CD4-positive, alpha-beta memory T cell (primary cell): ENCODE results near the gene CABP4. TPM values are rescaled to one million over a fixed set of nuclear protein-coding genes. Genes with fewer than 3 reads are reported as not detected.

ENCODE experiments used
- CTCF ChIA-PET: fragments of 350-600 bp; sonication (Branson Sonifier 250); formaldehyde crosslinking; loops from one replicate; lab custom pipeline; 2021; ENCODE audit warnings: inconsistent platforms; ENCODE audit not compliant: partially characterized antibody; lab: Charles Lee
- POLR2A ChIA-PET: fragments of 350-600 bp; sonication (Branson Sonifier 250); formaldehyde crosslinking; loops from one replicate; lab custom pipeline; 2021; ENCODE audit not compliant: partially characterized antibody; lab: Charles Lee
- DNase-seq, 5 donors: peaks; one replicate each; pipeline versions ENCODE4 v3.0.0 to v3.0.0-alpha.2; 2020 to 2022; ENCODE audit warnings: mixed read lengths in 1 of 5
- H3K27ac ChIP-seq: one replicate; pipeline ENCODE4 v1.7.0; 2013; ENCODE audit warnings: low read depth, low read length
- H3K27me3 ChIP-seq: 2 replicates; pipeline ENCODE4 v1.7.0; 2013; ENCODE audit warnings: mild to moderate bottlenecking, low read length, moderate library complexity; ENCODE audit not compliant: insufficient read depth
- H3K36me3 ChIP-seq: 2 replicates; pipeline ENCODE4 v1.7.0; 2013; ENCODE audit warnings: mild to moderate bottlenecking, low read length, moderate library complexity; ENCODE audit not compliant: insufficient read depth
- H3K4me1 ChIP-seq: 2 replicates; pipeline ENCODE4 v1.7.0; 2013; ENCODE audit warnings: mild to moderate bottlenecking, low read length, moderate library complexity; ENCODE audit not compliant: insufficient read depth
- H3K4me3 ChIP-seq, 2 donors: one replicate each; pipeline ENCODE4 v1.7.0; 2013; ENCODE audit warnings: low read length in 2 of 2, mild to moderate bottlenecking in 1 of 2
- H3K9me3 ChIP-seq, 2 donors: one replicate each; pipeline ENCODE4 v1.7.0; 2013; ENCODE audit warnings: low read length in 2 of 2, control low read depth in 1 of 2; ENCODE audit not compliant: control insufficient read depth in 1 of 2
- H3K27ac Mint-ChIP-seq, 7 donors: one replicate each; pipeline ENCODE4 v1.8.0; 2020 to 2021; ENCODE audit warnings: mixed read lengths in 7 of 7, mild to moderate bottlenecking in 6 of 7, inconsistent platforms in 3 of 7, moderate library complexity in 3 of 7
- H3K27me3 Mint-ChIP-seq, 2 donors: one replicate each; pipeline ENCODE4 v1.8.0; 2020 to 2021; ENCODE audit warnings: mixed read lengths in 2 of 2
- H3K36me3 Mint-ChIP-seq, 2 donors: one replicate each; pipeline ENCODE4 v1.8.0; 2020 to 2021; ENCODE audit warnings: mixed read lengths in 2 of 2, inconsistent platforms in 1 of 2, mild to moderate bottlenecking in 1 of 2
- H3K4me1 Mint-ChIP-seq, 4 donors: one replicate each; pipeline ENCODE4 v1.8.0; 2020 to 2021; ENCODE audit warnings: mixed read lengths in 4 of 4, mild to moderate bottlenecking in 1 of 4
- H3K4me3 Mint-ChIP-seq, 8 donors: one replicate each; pipeline ENCODE4 v1.8.0; 2020 to 2021; ENCODE audit warnings: mixed read lengths in 8 of 8, mild to moderate bottlenecking in 7 of 8, moderate library complexity in 6 of 8, inconsistent platforms in 3 of 8
- H3K9me3 Mint-ChIP-seq, 8 donors: one replicate each; pipeline ENCODE4 v1.8.0; 2020 to 2021; ENCODE audit warnings: mixed read lengths in 8 of 8, mild to moderate bottlenecking in 5 of 8, inconsistent platforms in 3 of 8, moderate library complexity in 1 of 8
- intact Hi-C: fragments of 100-400 bp; cut with micrococcal nuclease; formaldehyde crosslinking; loops from one replicate; pipeline ENCODE4 v1.15.1; 2023
- polyA plus RNA-seq, 2 donors: library from polyadenylated mRNA; unstranded; fragments of 300-500 nt; fragmentation: Illumina TruSeq; gene quantifications; one replicate each; pipeline ENCODE4 v1.2.3, GENCODE V29; 2021
- total RNA-seq, 2 experiments: library from RNA; stranded (reverse); gene quantifications; one replicate each; pipeline ENCODE4 v1.2.3, GENCODE V29; 2021

Gene CABP4
- total and polyA plus RNA-seq, 4 experiments from 2014 or later, result 0.27 to 2.3 (median 1.1) TPM

- ChIA-PET POLR2A (interaction anchor here (0.8 to 31.8 kb wide), 14 partner anchors 10 to 188 kb away, joined by 3 to 2262 read pairs (median 8); partner anchors contain the start of genes AIP, CABP4, CARNS1 and CORO1B), CTCF (interaction anchor here (0.8 to 3.3 kb wide), 10 partner anchors 10 to 77 kb away, joined by 3 to 21 read pairs (median 3); partner anchors contain the start of genes PPP1CA, PTPRCAP and TBC1D10C)
- H3K36me3 Mint-ChIP-seq, result peaks cover 8 to 17% of the 10 kb centered on the region in 2 donors
- peaks cover 16% of the 10 kb centered on the region for H3K36me3 ChIP-seq
- DNase-seq, result peak; percentile 97 to 99 (median 98)
- H3K27me3 ChIP-seq, result no peaks in the 10 kb centered on the region
- intact Hi-C loops, result loop anchor here (1.0 kb wide), 6 partner anchors 9 to 78 kb away; partner anchors contain the start of genes CORO1B, PTPRCAP and TMEM134
- H3K27ac Mint-ChIP-seq, result peak within 1 kb of the TSS; percentile 95 to 99 (median 97)
- H3K4me3 ChIP-seq, result peak within 1 kb of the TSS; percentile 94 to 95
- no peaks in the 10 kb centered on the region for H3K27me3 Mint-ChIP-seq
- peaks cover 0 to 3% (median 0%) of the 10 kb centered on the region in 8 donors for H3K9me3 Mint-ChIP-seq
- peak within 1 kb of the TSS; percentile 93 to 100 (median 98) for H3K4me3 Mint-ChIP-seq
- peaks cover 49% of the 10 kb centered on the region for H3K4me1 ChIP-seq
- H3K27ac ChIP-seq, result peak within 1 kb of the TSS; percentile 90
- peaks cover 14 to 61% (median 32%) of the 10 kb centered on the region in 4 donors for H3K4me1 Mint-ChIP-seq
- no peaks in the 10 kb centered on the region for H3K9me3 ChIP-seq
Observed at GRCh38 chr11:67428052-67429001, 26.8 kb upstream of the CABP4 start, which contains the start of gene RPS6KB2. Gene RPS6KB2, plus strand, starts transcription at chr11:67428494. Its CDS starts 52 bp downstream, at chr11:67428546.

- H3K36me3 Mint-ChIP-seq, result peaks cover 8 to 22% of the 10 kb centered on the region in 2 donors
- H3K4me1 Mint-ChIP-seq, result peaks cover 17 to 68% (median 39%) of the 10 kb centered on the region in 4 donors
- Histone ChIP-seq H3K36me3 (peaks cover 21% of the 10 kb centered on the region), H3K4me1 (peaks cover 58% of the 10 kb centered on the region), H3K27ac (peak overlapping the region; percentile 90), H3K9me3 (no peaks in the 10 kb centered on the region), H3K4me3 (peak overlapping the region; percentile 94 to 95), H3K27me3 (no peaks in the 10 kb centered on the region)
- peak overlapping the region; percentile 93 to 100 (median 98) for H3K4me3 Mint-ChIP-seq
- H3K27me3 Mint-ChIP-seq, result no peaks in the 10 kb centered on the region
- ChIA-PET CTCF (interaction anchor here (0.9 to 3.3 kb wide), 6 partner anchors 9 to 78 kb away, joined by 3 to 21 read pairs (median 4); partner anchors contain the start of genes PPP1CA, PTPRCAP and TBC1D10C), POLR2A (interaction anchor here (0.8 to 31.8 kb wide), 12 partner anchors 9 to 189 kb away, joined by 3 to 2262 read pairs (median 11); partner anchors contain the start of genes AIP, CABP4, CARNS1 and CORO1B)
- peaks cover 0 to 3% (median 0%) of the 10 kb centered on the region in 8 donors for H3K9me3 Mint-ChIP-seq
- intact Hi-C loops, result no loop called here
- H3K27ac Mint-ChIP-seq, result peak overlapping the region; percentile 95 to 99 (median 97)
- DNase-seq, result no peak
Observed at GRCh38 chr11:67429038-67429668, 26.0 kb upstream of the CABP4 start.

GRCh38 chr11:67429722-67430121 lies 25.4 kb upstream of the CABP4 start:
- H3K4me3 Mint-ChIP-seq, result peak overlapping the region in 7 of 8 donors; percentile 93 to 100 (median 98)
- Histone ChIP-seq H3K36me3 (peaks cover 23% of the 10 kb centered on the region), H3K9me3 (no peaks in the 10 kb centered on the region), H3K27me3 (no peaks in the 10 kb centered on the region), H3K4me1 (peaks cover 63% of the 10 kb centered on the region), H3K4me3 (no peak overlapping the region), H3K27ac (peak overlapping the region; percentile 90)
- H3K4me1 Mint-ChIP-seq, result peaks cover 19 to 70% (median 41%) of the 10 kb centered on the region in 4 donors
- no peaks in the 10 kb centered on the region for H3K27me3 Mint-ChIP-seq
- DNase-seq, result no peak
- ChIA-PET CTCF (interaction anchor here (3.2 to 3.3 kb wide), 2 partner anchors 8 to 28 kb away, joined by 14 to 21 read pairs; partner anchors contain the start of genes PPP1CA and PTPRCAP), POLR2A (interaction anchor here (1.5 to 31.8 kb wide), 7 partner anchors 8 to 76 kb away, joined by 3 to 2262 read pairs (median 115); partner anchors contain the start of genes AIP, CABP4, CARNS1 and CORO1B)
- H3K27ac Mint-ChIP-seq, result peak overlapping the region in 5 of 7 donors; percentile 9 to 99 (median 96)
- H3K36me3 Mint-ChIP-seq, result peaks cover 8 to 24% of the 10 kb centered on the region in 2 donors
- intact Hi-C loops, result no loop called here
- peaks cover 0 to 3% (median 0%) of the 10 kb centered on the region in 8 donors for H3K9me3 Mint-ChIP-seq

GRCh38 chr11:67431346-67432249 lies 23.6 kb upstream of the CABP4 start:
- POLR2A ChIA-PET, result interaction anchor here (0.6 to 31.8 kb wide), 7 partner anchors 13 to 164 kb away, joined by 3 to 2262 read pairs (median 279); partner anchors contain the start of genes AIP, CABP4, CARNS1 and CORO1B
- Histone ChIP-seq H3K36me3 (peaks cover 38% of the 10 kb centered on the region), H3K4me1 (peaks cover 82% of the 10 kb centered on the region), H3K27me3 (no peaks in the 10 kb centered on the region), H3K4me3 (no peak overlapping the region), H3K27ac (no peak overlapping the region), H3K9me3 (no peaks in the 10 kb centered on the region)
- Mint-ChIP-seq H3K4me3 (peak overlapping the region in 6 of 8 donors; percentile 8 to 66 (median 64)), H3K27me3 (no peaks in the 10 kb centered on the region), H3K36me3 (peaks cover 15 to 31% of the 10 kb centered on the region in 2 donors), H3K9me3 (peaks cover 0 to 7% (median 0%) of the 10 kb centered on the region in 8 donors), H3K4me1 (peaks cover 26 to 75% (median 48%) of the 10 kb centered on the region in 4 donors), H3K27ac (peak overlapping the region; percentile 30 to 94 (median 75))
- no peak for DNase-seq
- CTCF ChIA-PET, result interaction anchor here (0.7 to 1.4 kb wide), 2 partner anchors 10 to 38 kb away, joined by 3 read pairs; no protein-coding TSS in a partner anchor
- intact Hi-C loops, result no loop called here

- H3K9me3 Mint-ChIP-seq, result peaks cover 0 to 7% (median 0%) of the 10 kb centered on the region in 8 donors
- H3K36me3 Mint-ChIP-seq, result peaks cover 17 to 42% of the 10 kb centered on the region in 2 donors
- peaks cover 75% of the 10 kb centered on the region for H3K4me1 ChIP-seq
- peak overlapping the region in 2 of 8 donors; percentile 6 to 63 for H3K4me3 Mint-ChIP-seq
- H3K27me3 Mint-ChIP-seq, result no peaks in the 10 kb centered on the region
- H3K27ac ChIP-seq, result peak overlapping the region; percentile 78
- peaks cover 38% of the 10 kb centered on the region for H3K36me3 ChIP-seq
- DNase-seq, result no peak
- intact Hi-C loops, result no loop called here
- no peaks in the 10 kb centered on the region for H3K9me3 ChIP-seq
- H3K4me3 ChIP-seq, result no peak overlapping the region
- POLR2A ChIA-PET, result interaction anchor here (0.6 to 31.8 kb wide), 8 partner anchors 14 to 82 kb away, joined by 3 to 2262 read pairs (median 142); partner anchors contain the start of genes AIP, CABP4, CARNS1 and CORO1B
- CTCF ChIA-PET, result interaction anchor here (1.4 kb wide), 1 partner anchor 39 kb away, joined by 3 read pairs; no protein-coding TSS in a partner anchor
- peaks cover 26 to 68% (median 47%) of the 10 kb centered on the region in 4 donors for H3K4me1 Mint-ChIP-seq
- H3K27ac Mint-ChIP-seq, result peak overlapping the region in 3 of 7 donors; percentile 61 to 83 (median 68)
- H3K27me3 ChIP-seq, result no peaks in the 10 kb centered on the region
Observed at GRCh38 chr11:67432655-67433349, 22.4 kb upstream of the CABP4 start.
